ENCODE measurements around the gene HOXA1.

DNA sequence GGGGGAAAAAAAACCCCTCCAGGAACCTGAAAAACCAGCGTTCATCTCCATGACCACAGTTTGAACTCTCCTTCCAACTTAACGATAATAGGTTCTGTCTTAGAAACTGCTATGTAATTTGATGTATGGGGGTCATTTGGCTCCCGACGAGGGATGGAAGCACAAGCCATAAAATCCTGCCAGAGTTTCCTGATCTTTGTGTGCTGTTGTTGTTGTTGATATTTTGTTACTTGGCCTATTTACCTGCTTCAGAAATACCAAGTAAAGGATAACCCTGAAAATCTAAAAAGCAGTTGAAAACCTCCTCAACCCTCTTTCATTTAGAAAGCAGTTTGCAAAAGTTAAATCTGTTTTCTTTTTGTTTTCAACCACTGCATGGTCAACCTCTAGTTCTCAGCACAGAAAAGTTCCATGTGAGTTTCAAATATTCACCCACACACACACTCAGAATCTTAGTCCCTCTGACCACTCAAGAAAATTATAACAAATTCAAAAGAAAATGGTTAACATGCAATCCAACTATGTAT lies 16.0 kb upstream of the HOXA1 start:
- TF ChIP-seq, protein P1, sequence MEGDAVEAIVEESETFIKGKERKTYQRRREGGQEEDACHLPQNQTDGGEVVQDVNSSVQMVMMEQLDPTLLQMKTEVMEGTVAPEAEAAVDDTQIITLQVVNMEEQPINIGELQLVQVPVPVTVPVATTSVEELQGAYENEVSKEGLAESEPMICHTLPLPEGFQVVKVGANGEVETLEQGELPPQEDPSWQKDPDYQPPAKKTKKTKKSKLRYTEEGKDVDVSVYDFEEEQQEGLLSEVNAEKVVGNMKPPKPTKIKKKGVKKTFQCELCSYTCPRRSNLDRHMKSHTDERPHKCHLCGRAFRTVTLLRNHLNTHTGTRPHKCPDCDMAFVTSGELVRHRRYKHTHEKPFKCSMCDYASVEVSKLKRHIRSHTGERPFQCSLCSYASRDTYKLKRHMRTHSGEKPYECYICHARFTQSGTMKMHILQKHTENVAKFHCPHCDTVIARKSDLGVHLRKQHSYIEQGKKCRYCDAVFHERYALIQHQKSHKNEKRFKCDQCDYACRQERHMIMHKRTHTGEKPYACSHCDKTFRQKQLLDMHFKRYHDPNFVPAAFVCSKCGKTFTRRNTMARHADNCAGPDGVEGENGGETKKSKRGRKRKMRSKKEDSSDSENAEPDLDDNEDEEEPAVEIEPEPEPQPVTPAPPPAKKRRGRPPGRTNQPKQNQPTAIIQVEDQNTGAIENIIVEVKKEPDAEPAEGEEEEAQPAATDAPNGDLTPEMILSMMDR (IDR thresholded peaks at IDR 0.05): no peak
- TF ChIP-seq POLR2A (IDR thresholded peaks at IDR 0.05): no peak

Measured in esophagus squamous epithelium (tissue), 4 donors.